ENCODE measurements around the gene CA10. TPM values are rescaled to one million over a fixed set of nuclear protein-coding genes. Genes with fewer than 3 reads are reported as not detected.

CA10 gene
- total RNA-seq, 2 donors from 2014 or later, result 0.26 TPM; not detected in 1

GRCh38 chr17:51630101-51630671 lies 528.3 kb downstream of the CA10 start:
- Histone ChIP-seq H3K4me1 (no peaks in the 10 kb centered on the region), H3K9me3 (no peaks in the 10 kb centered on the region), H3K36me3 (replicated peaks in 1 of 2; ENCODE audit: insufficient read depth in 1 of 2, low read depth in 2 of 2) (no peaks in the 10 kb centered on the region), H3K27me3 (no peaks in the 10 kb centered on the region), H3K27ac (no peak overlapping the region), H3K4me3 (no peak overlapping the region)
- WGBS, 2 donors, result 4 to 8% methylated on average over 5 of the region's 5 CpGs
- TF ChIP-seq CTCF (IDR thresholded peaks at IDR 0.05) (no peak), POLR2A (IDR thresholded peaks at IDR 0.05) (no peak)
- no peak for ATAC-seq
- intact Hi-C loops (cut with DNase I), result no loop called here
- no peak for DNase-seq

- no peak for ATAC-seq
- DNase-seq, result no peak
- Histone ChIP-seq H3K27me3 (no peaks in the 10 kb centered on the region), H3K9me3 (no peaks in the 10 kb centered on the region), H3K27ac (no peak overlapping the region), H3K4me1 (no peaks in the 10 kb centered on the region), H3K36me3 (replicated peaks in 1 of 2; ENCODE audit: insufficient read depth in 1 of 2, low read depth in 2 of 2) (no peaks in the 10 kb centered on the region), H3K4me3 (no peak overlapping the region)
- intact Hi-C loops (cut with DNase I), result no loop called here
- TF ChIP-seq CTCF (IDR thresholded peaks at IDR 0.05), result no peak
- TF ChIP-seq POLR2A (IDR thresholded peaks at IDR 0.05), result no peak
- whole genome bisulfite sequencing, 2 donors, result 9 to 22% methylated on average over 3 of the region's 3 CpGs
Measured at GRCh38 chr17:51629232-51629631, 529.3 kb downstream of the CA10 start.

GRCh38 chr17:51627779-51628178 lies 530.7 kb downstream of the CA10 start:
- TF ChIP-seq POLR2A (IDR thresholded peaks at IDR 0.05) (no peak), CTCF (IDR thresholded peaks at IDR 0.05) (no peak)
- no peaks in the 10 kb centered on the region for H3K9me3 ChIP-seq
- H3K4me3 ChIP-seq, result no peak overlapping the region
- H3K36me3 ChIP-seq (replicated peaks in 1 of 2; ENCODE audit: insufficient read depth in 1 of 2, low read depth in 2 of 2), result no peaks in the 10 kb centered on the region
- intact Hi-C loops (cut with DNase I), result no loop called here
- H3K27me3 ChIP-seq, result no peaks in the 10 kb centered on the region
- no peak overlapping the region for H3K27ac ChIP-seq
- no peak for DNase-seq
- WGBS, 2 donors, result 30 to 50% methylated on average over 1 of the region's 1 CpG
- no peak for ATAC-seq
- no peaks in the 10 kb centered on the region for H3K4me1 ChIP-seq

GRCh38 chr17:51618476-51618875 lies 540.0 kb downstream of the CA10 start:
- TF ChIP-seq CTCF (IDR thresholded peaks at IDR 0.05) (no peak), POLR2A (IDR thresholded peaks at IDR 0.05) (no peak)
- Histone ChIP-seq H3K27ac (no peak overlapping the region), H3K9me3 (no peaks in the 10 kb centered on the region), H3K36me3 (replicated peaks in 1 of 2; ENCODE audit: insufficient read depth in 1 of 2, low read depth in 2 of 2) (no peaks in the 10 kb centered on the region), H3K4me3 (no peak overlapping the region), H3K4me1 (no peaks in the 10 kb centered on the region), H3K27me3 (no peaks in the 10 kb centered on the region)
- intact Hi-C loops (cut with DNase I), result no loop called here
- DNase-seq, result no peak
- ATAC-seq, result no peak
- WGBS, 2 donors, result 26 to 27% methylated on average over 1 of the region's 1 CpG

GRCh38 chr17:51617986-51618385 lies 540.5 kb downstream of the CA10 start:
- 22 to 35% methylated on average over 1 of the region's 1 CpG for WGBS, 2 donors
- ATAC-seq, result no peak
- no peaks in the 10 kb centered on the region for H3K27me3 ChIP-seq
- no peaks in the 10 kb centered on the region for H3K36me3 ChIP-seq (replicated peaks in 1 of 2; ENCODE audit: insufficient read depth in 1 of 2, low read depth in 2 of 2)
- TF ChIP-seq POLR2A (IDR thresholded peaks at IDR 0.05) (no peak), CTCF (IDR thresholded peaks at IDR 0.05) (no peak)
- H3K4me1 ChIP-seq, result no peaks in the 10 kb centered on the region
- intact Hi-C loops (cut with DNase I), result no loop called here
- H3K9me3 ChIP-seq, result no peaks in the 10 kb centered on the region
- H3K4me3 ChIP-seq, result no peak overlapping the region
- H3K27ac ChIP-seq, result no peak overlapping the region
- no peak for DNase-seq
